Transverse colon (tissue), 4 donors: Measurements from ENCODE around the gene RCAN2.

ENCODE experiments used
- EP300 ChIP-seq: sonication (generic); formaldehyde crosslinking; IDR thresholded peaks from one replicate; pipeline ENCODE4 v1.6.1; 2017; ENCODE audit warnings: antibody characterized with exemption, low read depth
- POLR2AphosphoS5 ChIP-seq, 3 donors: sonication (generic); formaldehyde crosslinking; IDR thresholded peaks; one replicate each; pipeline ENCODE4 v1.6.1; 2016; ENCODE audit warnings: antibody characterized with exemption in 3 of 3
- TF ChIP-seq, protein P1 (sequence below), 5 experiments: fragments of 200-600 bp in 3 of 5; fragments of 450-650 bp in 2 of 5; sonication (generic) in 3 of 5; IDR thresholded peaks; 1 replicate in 2 of 5; 2 replicates in 3 of 5; pipeline ENCODE4 v1.5.1; 2016 to 2017; ENCODE audit warnings: antibody characterized with exemption in 5 of 5, inconsistent platforms in 3 of 5, mild to moderate bottlenecking in 2 of 5, moderate library complexity in 1 of 5

DNA sequence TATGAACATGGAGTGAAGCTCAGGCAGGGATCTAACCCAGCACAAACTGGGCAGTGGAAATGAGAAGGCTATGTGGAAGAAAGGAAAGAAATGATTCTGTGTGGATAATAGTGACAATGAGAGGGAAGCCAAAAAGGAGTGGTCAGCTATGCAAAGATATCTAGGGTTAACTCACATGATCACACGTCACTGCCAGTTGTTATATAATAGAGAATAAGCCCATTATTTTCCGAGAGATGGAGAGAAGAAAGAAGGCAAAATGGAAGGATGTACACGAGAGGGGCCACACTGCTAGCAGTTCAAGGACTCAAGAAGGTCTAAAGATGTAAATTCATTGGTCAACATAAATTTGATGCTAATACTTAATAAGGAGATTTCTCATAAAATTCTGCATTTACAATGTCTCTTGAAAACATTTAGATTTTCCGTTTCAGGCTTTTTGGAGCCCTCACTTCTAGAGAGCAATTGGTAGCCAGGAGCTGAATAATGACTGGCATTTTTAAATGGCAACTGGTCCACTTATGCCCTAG lies 18.8 kb upstream of the RCAN2 start:
- TF ChIP-seq, protein P1, sequence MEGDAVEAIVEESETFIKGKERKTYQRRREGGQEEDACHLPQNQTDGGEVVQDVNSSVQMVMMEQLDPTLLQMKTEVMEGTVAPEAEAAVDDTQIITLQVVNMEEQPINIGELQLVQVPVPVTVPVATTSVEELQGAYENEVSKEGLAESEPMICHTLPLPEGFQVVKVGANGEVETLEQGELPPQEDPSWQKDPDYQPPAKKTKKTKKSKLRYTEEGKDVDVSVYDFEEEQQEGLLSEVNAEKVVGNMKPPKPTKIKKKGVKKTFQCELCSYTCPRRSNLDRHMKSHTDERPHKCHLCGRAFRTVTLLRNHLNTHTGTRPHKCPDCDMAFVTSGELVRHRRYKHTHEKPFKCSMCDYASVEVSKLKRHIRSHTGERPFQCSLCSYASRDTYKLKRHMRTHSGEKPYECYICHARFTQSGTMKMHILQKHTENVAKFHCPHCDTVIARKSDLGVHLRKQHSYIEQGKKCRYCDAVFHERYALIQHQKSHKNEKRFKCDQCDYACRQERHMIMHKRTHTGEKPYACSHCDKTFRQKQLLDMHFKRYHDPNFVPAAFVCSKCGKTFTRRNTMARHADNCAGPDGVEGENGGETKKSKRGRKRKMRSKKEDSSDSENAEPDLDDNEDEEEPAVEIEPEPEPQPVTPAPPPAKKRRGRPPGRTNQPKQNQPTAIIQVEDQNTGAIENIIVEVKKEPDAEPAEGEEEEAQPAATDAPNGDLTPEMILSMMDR (IDR thresholded peaks at IDR 0.05), result no peak
- no peak for TF ChIP-seq EP300
- TF ChIP-seq POLR2AphosphoS5 (IDR thresholded peaks at IDR 0.05), result no peak
